ENCODE measurements around the gene PLEKHG1.

Gene PLEKHG1

DNA sequence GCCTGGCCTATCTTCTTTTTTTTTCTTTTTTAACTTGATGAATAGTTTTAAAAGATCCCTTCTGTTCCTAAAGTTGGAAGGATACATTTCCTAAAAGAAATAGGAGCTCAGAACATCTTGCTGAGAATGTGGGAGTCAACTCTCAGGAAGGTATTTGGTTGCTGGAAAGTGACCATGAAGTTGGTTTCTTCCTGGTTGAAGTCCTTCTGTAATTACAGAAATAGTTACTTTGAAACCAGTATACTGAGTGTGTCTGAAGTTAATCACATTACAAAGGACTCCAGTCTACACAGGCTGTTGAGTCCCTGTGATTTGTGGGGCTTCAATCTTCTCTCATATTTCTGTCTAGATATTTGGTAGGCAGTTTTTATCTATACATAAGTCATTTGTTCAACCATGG is 9.8 kb upstream of the PLEKHG1 start:
- DNase-seq (ENCODE audit: low spot score): no peak

DNA sequence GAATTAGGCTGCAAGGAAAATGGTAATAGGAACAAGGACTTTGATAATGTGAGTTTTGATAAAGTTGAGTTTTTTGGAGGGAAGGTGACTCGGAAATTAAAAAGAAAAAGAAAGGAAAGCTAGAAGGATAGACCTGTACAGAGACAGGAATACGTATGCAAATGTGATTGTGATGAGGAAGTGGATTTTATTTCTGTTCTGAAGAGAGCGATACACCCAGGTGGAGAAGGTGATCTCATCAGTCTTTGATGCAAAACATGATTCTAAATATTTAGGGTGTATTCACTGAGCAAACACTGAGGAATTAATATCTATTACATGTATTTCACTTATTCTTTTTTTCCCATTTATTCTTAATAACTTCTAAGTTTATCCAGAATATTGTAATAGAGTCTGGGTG is 9.2 kb upstream of the PLEKHG1 start:
- DNase-seq (ENCODE audit: low spot score): no peak

DNA sequence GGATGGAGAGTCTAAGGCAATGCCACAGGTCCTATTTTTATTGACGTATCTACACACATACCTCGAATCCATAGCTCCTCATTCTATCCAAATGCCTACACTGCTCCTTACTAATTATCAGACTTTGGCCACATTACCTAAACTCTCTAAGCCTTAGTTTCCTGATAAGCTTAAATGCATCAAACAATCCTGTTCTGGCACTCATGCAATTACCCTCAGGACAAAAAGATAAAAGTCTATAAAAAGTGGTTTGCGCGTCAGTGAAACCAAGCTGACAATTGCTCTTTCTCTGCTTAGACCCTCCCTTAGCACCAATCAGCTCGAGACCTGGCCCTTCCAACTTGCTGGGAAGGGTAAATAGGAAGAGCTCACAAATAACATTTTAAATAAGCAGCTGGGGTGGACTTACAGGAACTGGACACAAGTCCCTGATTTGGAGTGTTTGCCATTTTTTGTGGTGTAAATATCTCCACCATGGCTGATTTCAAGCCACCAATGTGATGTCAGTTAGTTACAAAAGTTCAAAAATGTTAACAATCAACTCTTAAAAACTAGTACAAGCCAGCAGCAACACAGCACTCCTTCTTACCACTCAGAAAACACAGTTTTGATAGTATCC is 7.2 kb upstream of the PLEKHG1 start:
- DNase-seq (ENCODE audit: low spot score): no peak

DNA sequence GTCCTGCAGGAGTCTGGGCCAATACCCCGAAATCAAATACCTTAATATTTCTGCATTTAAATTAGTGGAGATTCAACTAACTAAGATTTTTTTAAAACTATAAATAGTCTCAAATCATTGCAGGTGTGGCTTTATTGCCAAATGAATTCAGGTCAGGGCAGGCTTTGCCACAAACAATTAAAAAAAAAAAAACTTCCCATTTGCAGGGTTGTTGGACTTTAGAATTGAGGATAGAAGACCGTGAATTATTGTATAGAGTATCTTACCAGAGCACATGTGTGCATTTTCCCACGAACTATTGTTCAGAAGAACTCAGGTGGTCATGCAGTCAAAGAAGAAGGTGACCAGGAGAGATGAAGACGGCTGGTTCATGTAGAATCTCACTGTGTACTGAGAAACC is 6.6 kb upstream of the PLEKHG1 start:
- no peak for DNase-seq (ENCODE audit: low spot score)

DNA sequence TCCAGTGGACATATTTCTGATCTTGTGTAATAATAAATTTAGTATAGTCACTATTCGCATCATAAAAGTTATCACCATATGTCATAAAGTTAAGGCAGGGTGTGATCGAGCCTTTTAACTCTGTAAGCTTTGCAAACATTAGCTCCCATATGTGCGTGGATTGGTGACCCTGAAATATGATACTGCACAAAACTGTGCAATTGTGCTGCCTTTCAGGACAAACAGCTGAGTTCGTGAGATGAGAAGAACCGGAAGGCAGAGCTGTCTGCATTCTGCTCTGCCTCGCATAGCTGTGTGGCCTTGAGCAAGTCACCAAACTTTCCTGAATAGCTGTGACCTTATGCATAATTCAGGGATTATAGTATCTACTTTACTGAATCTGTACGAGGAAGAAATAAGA is 3.2 kb upstream of the PLEKHG1 start:
- DNase-seq (ENCODE audit: low spot score): no peak

DNA sequence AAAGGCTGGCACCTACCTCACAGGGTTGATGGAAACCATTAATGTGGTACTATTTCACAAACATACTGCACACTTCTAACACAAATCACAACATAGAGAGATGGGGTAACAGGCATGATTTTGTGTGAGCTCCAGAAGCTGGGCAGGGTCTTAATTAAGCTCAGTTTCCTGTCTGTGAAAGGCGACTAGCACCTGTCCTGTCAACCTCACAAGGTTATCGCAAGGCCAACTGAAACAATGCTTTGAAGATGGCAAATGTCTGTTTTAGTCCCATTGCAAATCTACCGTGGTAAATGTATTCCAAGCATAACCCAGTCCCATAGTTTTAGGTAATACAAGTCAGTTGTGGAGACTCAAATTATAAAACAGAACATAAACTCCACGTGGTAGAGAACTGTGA is 1.3 kb upstream of the PLEKHG1 start:
- no peak for DNase-seq (ENCODE audit: low spot score)

DNA sequence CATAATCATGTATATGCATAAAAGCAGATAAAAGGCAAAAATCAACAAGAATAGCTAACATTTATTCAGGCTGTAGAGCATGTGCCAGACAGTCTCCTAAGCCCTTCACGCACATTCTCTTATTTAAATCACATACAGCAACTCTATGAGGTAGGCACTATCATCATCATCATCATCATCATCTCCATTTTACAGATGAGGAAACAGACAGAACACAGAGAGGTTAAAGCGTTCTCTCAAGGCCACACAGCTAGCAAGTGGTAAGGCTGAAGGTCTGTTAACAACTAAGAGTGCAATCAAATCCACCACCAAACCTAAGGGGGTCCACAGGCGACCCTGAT is 857 bp upstream of the PLEKHG1 start:
- no peak for DNase-seq (ENCODE audit: low spot score)

DNA sequence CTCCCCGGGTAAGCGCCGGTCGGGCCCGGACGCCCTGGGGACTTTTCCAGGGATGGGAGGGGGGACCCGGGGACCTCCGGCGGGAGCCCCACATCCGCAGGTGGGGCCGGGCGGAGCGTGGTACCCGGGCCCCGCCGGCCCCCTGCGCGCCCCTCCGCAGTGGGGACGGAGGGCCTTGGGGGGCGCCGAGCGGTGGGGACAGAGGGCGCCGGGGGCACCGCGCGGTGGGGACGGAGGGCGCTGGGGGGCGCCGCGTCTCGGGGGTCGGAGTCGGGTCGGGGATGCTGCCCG is 270 bp downstream of the PLEKHG1 start:
- DNase-seq (ENCODE audit: low spot score): no peak

DNA sequence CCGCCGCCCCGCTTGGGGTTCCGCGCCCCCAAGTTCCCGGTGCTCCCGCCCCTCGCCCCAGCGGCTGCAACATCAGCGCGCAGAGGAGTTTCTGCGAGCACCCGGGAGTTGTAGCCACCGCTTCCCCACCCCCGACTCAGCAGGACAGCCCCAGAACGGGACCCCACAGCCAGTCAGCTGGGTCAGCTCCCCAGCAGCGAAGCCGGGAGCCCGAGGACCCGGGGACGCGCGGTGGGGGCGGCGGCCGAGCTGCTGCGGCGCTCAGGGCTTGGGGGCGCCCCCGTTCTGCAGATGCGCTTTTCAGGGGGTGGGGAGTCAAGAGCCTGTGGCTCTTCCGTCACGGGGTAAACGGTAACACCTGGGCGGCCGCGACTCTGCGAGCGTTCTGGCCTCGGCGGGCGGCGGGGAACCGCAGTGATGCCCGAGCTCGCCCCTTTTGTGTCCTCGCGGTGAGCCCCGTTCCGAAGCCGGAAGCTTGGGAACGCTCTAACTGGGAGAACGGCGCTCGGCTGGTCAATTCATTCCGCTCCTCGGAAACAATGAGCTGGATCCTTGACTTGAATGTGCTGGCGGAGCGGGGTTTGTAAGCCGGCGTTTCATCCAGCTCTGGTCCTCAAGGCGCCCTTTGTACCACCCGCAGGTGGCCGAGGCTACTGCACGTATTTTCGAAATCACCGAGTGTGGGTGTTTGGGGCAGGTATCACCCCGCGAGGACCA is 774 bp downstream of the PLEKHG1 start:
- DNase-seq (ENCODE audit: low spot score): peak; percentile 88

DNA sequence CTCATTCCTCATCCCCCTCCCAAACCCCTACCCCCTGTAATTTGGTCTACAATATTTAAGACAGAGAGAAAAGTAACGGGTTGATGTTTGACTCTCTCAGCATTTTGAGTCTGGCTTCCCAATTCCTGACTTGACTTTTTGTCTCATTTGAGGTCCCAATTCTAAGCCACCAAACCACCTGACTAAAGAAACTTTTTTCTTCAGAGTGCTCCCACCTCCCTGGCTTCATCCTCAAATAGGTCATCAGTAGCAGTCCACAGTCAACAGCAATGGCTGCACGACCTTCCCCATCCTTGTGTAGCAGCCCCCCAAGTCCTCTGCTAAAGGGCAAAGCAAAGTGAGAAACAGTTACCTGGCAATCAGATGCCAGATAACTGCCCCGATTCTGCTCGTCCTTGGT is 1.8 kb downstream of the PLEKHG1 start:
- no peak for DNase-seq (ENCODE audit: low spot score)

DNA sequence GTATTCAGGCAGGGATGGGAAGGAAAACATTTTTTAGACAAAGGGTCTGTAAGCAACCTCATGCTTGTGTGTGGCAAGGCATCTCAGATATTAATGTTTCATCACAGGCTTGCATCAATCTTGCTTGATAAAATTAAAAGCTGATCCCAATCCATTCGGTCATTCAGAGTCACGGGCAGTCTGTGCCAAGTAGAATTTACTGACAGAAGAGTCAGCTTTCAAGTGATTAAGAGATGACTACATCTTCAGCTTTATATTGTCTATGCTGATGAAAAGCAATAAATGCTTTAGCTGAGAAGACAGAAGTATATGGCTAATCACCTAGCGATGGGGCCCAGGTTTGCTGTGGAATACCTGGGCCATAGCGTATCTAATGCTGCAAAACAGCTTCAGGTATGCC is 3.5 kb downstream of the PLEKHG1 start:
- no peak for DNase-seq (ENCODE audit: low spot score)

DNA sequence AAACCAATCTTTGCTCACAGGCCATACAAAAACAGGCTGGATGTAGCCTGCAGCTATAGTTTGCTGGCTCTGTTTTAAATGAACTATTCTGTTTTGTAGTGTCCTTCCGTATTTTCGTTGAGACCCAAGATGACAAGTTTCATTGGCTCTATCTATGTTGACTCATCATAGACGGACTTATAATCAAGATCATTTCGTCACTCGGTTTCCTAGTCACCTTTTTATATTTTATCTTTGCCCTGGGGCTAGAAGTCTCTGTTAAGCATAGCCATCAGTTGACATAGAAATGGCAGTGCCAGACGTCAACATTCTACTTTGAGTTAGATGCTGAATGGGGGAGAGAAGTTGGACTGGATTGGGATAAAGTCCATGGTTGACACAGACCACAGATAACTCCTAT is 4.8 kb downstream of the PLEKHG1 start:
- no peak for DNase-seq (ENCODE audit: low spot score)

DNA sequence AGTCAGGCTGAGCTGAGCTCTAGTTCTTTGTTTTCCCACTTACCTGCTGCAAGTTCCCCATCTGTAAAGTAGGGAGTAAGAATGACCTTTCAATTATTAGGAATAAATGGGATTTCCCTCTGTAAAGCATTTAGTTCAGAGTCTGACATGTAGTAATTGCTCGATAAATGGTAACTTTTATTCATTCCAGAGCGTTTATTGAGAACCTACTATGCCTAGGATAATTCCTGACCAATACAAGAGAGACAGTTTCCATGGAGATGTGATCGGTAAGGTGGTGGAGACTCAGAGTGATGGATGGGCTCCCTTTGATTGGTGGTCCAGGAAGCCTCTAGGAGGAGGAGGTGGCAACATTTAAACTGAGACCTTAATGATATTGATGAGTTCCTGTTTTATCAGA is 5.6 kb downstream of the PLEKHG1 start:
- no peak for DNase-seq (ENCODE audit: low spot score)

DNA sequence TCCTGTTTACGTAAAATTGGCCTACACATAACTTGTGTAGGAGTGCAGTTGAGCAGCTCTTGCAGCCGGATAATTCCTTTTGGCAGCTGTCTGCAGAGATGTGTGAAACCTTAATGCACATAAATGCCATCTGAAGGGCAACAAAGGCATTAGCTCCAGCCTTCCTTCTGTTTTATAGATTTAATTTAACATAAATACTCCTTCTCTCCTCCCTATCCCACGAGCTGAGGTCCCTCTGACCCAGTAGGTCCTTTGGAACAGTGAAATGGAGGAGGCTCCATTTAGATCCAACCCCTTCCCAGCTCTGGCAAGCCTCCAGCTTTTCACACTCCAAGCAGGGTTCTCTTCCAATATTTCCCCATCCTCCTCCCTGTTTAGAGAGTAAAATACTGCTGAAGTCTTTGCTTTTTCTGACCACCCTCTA is 6.5 kb downstream of the PLEKHG1 start:
- DNase-seq (ENCODE audit: low spot score): no peak

DNA sequence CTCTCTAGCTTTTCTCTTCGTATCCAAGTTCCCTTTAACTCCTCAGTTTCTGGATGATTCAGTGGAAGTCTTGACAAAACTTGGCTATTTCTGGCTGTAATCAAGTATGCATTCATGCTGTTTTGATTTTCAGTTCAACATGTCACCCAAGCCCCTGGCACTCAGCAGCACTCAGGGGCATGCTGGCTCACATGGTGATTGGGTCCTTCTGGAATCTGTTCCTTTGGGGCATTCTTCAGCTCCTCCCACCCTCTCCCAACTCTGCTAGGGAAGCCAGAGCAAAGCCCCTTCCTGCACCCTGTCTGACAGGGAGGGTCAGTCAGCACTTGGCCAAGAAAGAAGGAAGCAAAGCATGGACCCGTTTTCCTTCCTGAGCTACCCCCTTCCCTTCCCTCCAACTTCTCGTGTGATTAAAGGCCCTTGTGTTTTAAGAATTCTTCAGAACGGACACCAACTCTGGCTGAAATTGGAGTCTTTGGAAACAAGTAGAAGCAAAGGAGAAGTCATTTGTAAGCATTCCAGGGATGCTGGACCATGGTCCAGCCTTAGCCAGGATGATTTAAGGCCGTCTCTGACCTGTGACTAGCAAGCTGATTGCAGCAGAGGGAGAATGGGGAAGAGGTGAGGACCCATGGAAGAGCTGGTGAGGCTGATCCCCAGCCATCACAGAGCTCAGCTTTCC is 7.1 kb downstream of the PLEKHG1 start:
- DNase-seq (ENCODE audit: low spot score): no peak

DNA sequence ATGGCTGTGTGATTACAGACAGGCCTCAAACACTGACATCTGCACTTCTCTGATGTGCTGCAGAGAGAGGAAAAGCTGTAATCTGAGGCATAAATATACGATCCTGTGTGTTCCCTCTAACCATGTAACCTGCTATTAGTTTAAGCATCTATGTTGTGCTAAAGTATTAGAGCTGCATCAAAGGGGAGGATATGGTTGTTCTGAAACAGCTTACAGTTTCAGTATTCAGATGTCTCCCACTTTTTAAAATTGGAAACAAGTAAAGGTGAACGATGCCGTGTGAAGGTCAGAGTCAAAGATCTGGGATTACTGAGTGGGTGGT is 7.6 kb downstream of the PLEKHG1 start:
- DNase-seq (ENCODE audit: low spot score): no peak

DNA sequence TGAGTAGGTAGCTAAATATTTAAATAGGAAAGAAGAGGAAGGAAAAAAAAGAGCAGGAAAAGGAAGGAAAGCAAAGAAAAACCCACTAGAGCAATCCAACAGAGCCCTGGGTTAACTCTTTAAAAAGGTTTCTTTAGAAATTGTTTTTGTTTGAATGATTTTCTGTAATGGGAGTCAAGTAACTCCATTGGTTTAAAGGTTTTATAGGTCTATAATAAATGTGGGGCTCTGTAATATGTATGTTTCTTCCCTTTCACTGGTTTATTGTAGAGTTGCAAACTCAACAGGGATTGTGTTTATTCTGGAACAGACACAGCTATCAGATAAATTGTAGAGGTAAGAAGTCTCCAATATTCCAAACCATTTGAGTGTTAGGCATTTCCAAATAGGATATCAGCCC is 10.9 kb downstream of the PLEKHG1 start:
- DNase-seq (ENCODE audit: low spot score): no peak

DNA sequence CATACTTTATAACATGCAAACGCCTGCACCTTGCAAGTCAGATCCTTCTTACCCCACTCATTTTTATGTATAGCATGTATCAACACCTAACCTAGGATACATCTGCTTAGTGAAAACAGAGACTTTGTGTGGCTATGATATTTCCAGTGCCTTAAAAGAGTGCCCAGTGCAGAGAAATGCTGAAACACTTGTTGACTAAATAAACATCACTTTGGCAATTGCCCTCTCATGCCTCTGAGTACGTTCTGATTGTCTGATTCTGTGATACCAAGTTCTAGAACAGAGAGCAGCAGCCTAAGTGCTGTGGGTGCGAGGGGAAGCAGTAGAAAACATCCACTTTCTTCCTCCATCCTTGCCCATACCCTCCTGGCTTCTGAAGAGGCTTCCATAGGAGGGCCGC is 13.6 kb downstream of the PLEKHG1 start:
- no peak for DNase-seq (ENCODE audit: low spot score)

DNA sequence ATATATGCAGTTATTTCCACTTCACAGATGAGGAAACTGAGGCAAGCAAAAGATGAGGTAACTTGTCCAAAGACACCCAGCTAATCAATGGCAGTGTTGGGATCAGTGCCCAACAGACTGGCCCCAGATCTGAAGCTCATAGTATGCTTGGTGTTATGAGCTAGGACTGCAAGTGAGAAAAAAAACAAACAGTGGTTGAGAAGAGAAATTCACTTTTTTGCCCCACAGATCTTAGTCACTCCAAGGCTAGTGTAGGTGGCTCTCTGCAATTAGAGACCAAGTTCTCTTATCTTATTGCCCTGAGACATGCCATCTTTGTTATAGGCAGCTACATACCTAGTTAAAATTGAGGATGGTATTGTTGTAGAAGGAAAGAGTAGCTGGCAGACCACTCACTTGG is 16.3 kb downstream of the PLEKHG1 start:
- DNase-seq (ENCODE audit: low spot score): no peak

DNA sequence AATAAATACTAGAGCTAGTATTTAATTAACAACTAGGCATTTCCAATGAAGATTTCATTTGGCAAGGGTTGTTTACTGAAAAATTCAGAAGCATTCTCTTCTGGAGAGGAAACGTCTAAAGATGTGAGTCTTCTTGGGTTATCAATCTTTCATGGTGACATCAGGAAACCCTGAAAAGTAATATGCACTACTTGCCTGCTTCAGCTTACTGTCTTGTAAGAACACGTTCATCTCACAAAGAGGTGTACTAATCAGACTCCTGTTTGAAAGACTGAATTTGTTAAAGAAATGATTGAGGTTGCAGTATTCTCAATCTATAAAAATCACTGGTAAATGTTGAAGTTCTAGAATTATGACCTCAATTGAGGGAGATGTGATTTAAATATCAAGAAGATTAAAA is 16.9 kb downstream of the PLEKHG1 start:
- no peak for DNase-seq (ENCODE audit: low spot score)

DNA sequence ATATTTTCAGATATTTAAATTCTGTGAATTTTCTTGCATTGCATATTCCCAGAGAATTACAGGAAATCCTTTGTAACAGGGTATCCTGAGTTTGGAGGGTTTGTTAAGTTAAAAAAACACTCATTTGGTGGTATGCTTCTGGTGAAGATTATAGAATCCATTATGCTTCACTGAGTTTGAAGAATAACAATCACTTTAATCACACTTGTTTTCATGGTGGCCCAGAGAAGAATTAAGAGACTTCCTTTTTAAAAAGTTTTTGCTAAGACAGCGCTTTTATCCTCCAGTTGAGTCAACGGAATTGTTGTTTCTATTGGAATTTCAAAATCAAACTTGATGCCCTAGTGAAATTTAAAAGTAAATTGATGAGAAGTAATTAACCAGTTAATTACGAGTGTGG is 17.4 kb downstream of the PLEKHG1 start:
- DNase-seq (ENCODE audit: low spot score): no peak

DNA sequence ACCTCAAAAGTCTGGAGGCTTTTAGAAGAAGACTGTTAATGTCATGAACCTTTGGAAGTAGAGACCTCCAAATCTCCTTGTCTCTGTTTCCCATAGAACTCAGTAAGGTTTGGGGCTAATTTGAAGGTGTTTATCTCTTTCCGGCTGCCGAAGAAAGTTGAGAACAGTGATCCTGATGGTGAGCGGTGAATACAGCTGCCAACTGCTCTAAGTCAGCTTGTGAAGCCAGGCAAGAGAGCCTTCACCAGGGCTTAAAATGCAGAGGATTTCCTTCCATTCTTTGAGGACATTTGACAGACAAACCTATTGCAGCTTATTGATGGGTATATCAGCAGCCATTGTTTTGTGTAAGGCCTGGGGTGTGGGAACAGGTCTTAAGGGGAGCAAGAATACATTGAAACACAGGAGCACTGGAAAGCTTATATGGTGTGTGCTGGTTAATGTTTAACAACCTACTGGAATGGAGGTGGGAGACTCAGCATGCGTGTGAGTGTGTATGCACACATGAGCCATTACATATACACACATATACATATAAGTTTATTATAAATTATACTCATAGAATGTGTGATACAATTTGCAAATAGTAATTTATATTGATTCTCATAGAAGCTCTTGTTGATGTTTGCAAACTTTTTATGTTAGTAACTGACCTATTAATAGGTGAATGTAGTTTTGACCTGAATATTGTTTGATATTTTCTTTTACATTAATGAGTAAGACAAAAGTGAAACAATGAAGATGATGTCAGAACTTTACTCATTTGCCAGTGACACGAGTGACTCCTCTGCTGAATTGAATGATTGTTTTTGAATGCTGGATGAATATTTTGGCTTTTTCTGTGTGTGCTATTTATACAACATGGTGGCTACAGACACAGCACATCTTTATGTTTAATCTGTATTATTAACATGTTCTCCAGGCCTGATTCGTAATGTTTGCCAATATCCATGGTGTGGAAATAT is 18.1 kb downstream of the PLEKHG1 start:
- DNase-seq (ENCODE audit: low spot score): no peak

DNA sequence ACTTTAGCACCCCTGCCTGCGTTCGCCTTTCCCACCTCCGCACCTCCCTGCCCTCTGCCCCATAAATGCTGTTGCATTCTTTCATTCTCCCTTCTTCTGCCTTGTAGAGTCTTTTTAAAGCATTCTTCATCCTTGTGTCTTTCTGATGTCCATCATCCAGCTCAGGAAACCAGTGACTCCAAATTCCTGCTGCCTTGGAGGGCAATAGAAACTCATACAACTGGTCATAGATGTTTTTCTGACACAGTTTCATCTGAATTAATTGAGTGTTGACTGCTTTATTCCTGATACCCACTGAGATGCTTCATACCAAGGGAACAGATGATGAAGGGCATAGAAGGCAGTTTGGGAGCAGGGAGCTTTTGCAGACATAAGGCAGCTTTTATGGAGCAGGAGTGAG is 19.6 kb downstream of the PLEKHG1 start:
- no peak for DNase-seq (ENCODE audit: low spot score)
